HepG2 (cell line): ENCODE measurements around the gene CPLANE2.

Source experiments
- TBX3 ChIP-seq: fragments of 450-650 bp; IDR thresholded peaks from 2 replicates; pipeline ENCODE4 v1.6.1; 2017; ENCODE audit warnings: antibody characterized with exemption, mild to moderate bottlenecking, inconsistent platforms, borderline replicate concordance
- ZNF329 ChIP-seq: sonication (generic); formaldehyde crosslinking; IDR thresholded peaks from 2 replicates; pipeline ENCODE4 v1.9.0; 2021; ENCODE audit warnings: low read depth, mild to moderate bottlenecking, missing genetic modification reagents

- TF ChIP-seq TBX3 (no peak), ZNF329 (CRISPR knock-in tag) (no peak)
These were observed 39.5 kb upstream of the CPLANE2 start for GRCh38 chr1:16276302-16277030.
